ENCODE results near the gene LIPT2.

The LIPT2 gene

GRCh38 chr11:74464746-74465145 lies 28.8 kb downstream of the LIPT2 start:
- no peak for DNase-seq (ENCODE audit: low spot score)

- no peak for DNase-seq (ENCODE audit: low spot score)
These were observed 30.3 kb downstream of the LIPT2 start for GRCh38 chr11:74463216-74463615.

GRCh38 chr11:74462631-74463030 lies 30.9 kb downstream of the LIPT2 start:
- DNase-seq (ENCODE audit: low spot score): no peak

GRCh38 chr11:74462009-74462408 lies 31.5 kb downstream of the LIPT2 start:
- no peak for DNase-seq (ENCODE audit: low spot score)

- no peak for DNase-seq (ENCODE audit: low spot score)
These were observed 32.9 kb downstream of the LIPT2 start for GRCh38 chr11:74460481-74461154.

GRCh38 chr11:74460065-74460464 lies 33.5 kb downstream of the LIPT2 start:
- DNase-seq (ENCODE audit: low spot score): no peak

- DNase-seq (ENCODE audit: low spot score): no peak
These were observed 33.9 kb downstream of the LIPT2 start for GRCh38 chr11:74459584-74459983.

- no peak for DNase-seq (ENCODE audit: low spot score)
These were observed 36.2 kb downstream of the LIPT2 start for GRCh38 chr11:74457356-74457755.

- DNase-seq (ENCODE audit: low spot score): peak; percentile 75
These were observed 40.0 kb downstream of the LIPT2 start for GRCh38 chr11:74453373-74453975.

- no peak for DNase-seq (ENCODE audit: low spot score)
These were observed 41.2 kb downstream of the LIPT2 start for GRCh38 chr11:74452366-74452765.

GRCh38 chr11:74450318-74450717 lies 43.2 kb downstream of the LIPT2 start:
- no peak for DNase-seq (ENCODE audit: low spot score)

GRCh38 chr11:74449369-74449931 lies 44.1 kb downstream of the LIPT2 start:
- peak; percentile 67 for DNase-seq (ENCODE audit: low spot score)

GRCh38 chr11:74447720-74448119 lies 45.8 kb downstream of the LIPT2 start:
- DNase-seq (ENCODE audit: low spot score): no peak

GRCh38 chr11:74446532-74446938 lies 47.0 kb downstream of the LIPT2 start:
- no peak for DNase-seq (ENCODE audit: low spot score)

GRCh38 chr11:74444173-74444826 lies 49.2 kb downstream of the LIPT2 start:
- DNase-seq (ENCODE audit: low spot score): no peak

- peak; percentile 78 for DNase-seq (ENCODE audit: low spot score)
These were observed 50.3 kb downstream of the LIPT2 start for GRCh38 chr11:74443071-74443864.

- DNase-seq (ENCODE audit: low spot score): no peak
These were observed 50.9 kb downstream of the LIPT2 start for GRCh38 chr11:74442636-74443035.

All from D341Med (cell line).